BLaER1 (cell line): Measurements from ENCODE around the gene KLK13.

ENCODE experiments used
- H3K27ac ChIP-seq: shearing (Covaris generic); formaldehyde crosslinking; 2 replicates; pipeline ENCODE4 v1.8.1; 2022
- H3K27me3 ChIP-seq: shearing (Covaris generic); formaldehyde crosslinking; 2 replicates; pipeline ENCODE4 v1.8.1; 2022
- H3K36me3 ChIP-seq: shearing (Covaris generic); formaldehyde crosslinking; 2 replicates; pipeline ENCODE4 v1.8.1; 2022
- H3K4me1 ChIP-seq: shearing (Covaris generic); formaldehyde crosslinking; 2 replicates; pipeline ENCODE4 v1.8.1; 2022
- H3K4me2 ChIP-seq: shearing (Covaris generic); formaldehyde crosslinking; 2 replicates; pipeline ENCODE4 v1.8.1; 2022
- H3K4me3 ChIP-seq: shearing (Covaris generic); formaldehyde crosslinking; 2 replicates; pipeline ENCODE4 v1.8.1; 2022
- H3K9ac ChIP-seq: shearing (Covaris generic); formaldehyde crosslinking; 2 replicates; pipeline ENCODE4 v1.8.1; 2022
- H3K9me3 ChIP-seq: shearing (Covaris generic); formaldehyde crosslinking; 2 replicates; pipeline ENCODE4 v1.8.1; 2022
- H4K20me1 ChIP-seq: shearing (Covaris generic); formaldehyde crosslinking; 2 replicates; pipeline ENCODE4 v1.8.1; 2022
- Cebpa-rat ChIP-seq: shearing (Covaris generic); IDR thresholded peaks from 2 replicates; pipeline ENCODE4 v1.8.1; 2022

Gene KLK13

GRCh38 chr19:51081476-51081875 lies 16.6 kb upstream of the KLK13 start:
- Histone ChIP-seq H3K4me2 (no peak overlapping the region), H3K27ac (no peak overlapping the region), H3K9me3 (no peaks in the 10 kb centered on the region), H3K36me3 (peaks cover 37% of the 10 kb centered on the region; the same call in 1 of the 2 replicates), H3K4me1 (peaks cover 5% of the 10 kb centered on the region), H3K4me3 (no peak overlapping the region), H4K20me1 (peaks cover 5% of the 10 kb centered on the region; the same call in 1 of the 2 replicates), H3K9ac (no peak overlapping the region), H3K27me3 (no peaks in the 10 kb centered on the region)
- no peak for TF ChIP-seq Cebpa-rat

- no peak overlapping the region for H3K4me3 ChIP-seq
- H3K4me1 ChIP-seq = no peaks in the 10 kb centered on the region
- no peak overlapping the region for H3K9ac ChIP-seq
- H3K27ac ChIP-seq = no peak overlapping the region
- H3K4me2 ChIP-seq = no peak overlapping the region
- H3K27me3 ChIP-seq = no peaks in the 10 kb centered on the region
- H3K36me3 ChIP-seq = peaks cover 42% of the 10 kb centered on the region; the same call in 1 of the 2 replicates
- no peak for TF ChIP-seq Cebpa-rat
- peaks cover under 1% of the 10 kb centered on the region; the same call in 1 of the 2 replicates for H3K9me3 ChIP-seq
- no peaks in the 10 kb centered on the region for H4K20me1 ChIP-seq
Measured at GRCh38 chr19:51079481-51080110, 14.7 kb upstream of the KLK13 start.

GRCh38 chr19:51078731-51079130 lies 13.8 kb upstream of the KLK13 start:
- H4K20me1 ChIP-seq = no peaks in the 10 kb centered on the region

GRCh38 chr19:51078104-51078503 lies 13.2 kb upstream of the KLK13 start:
- TF ChIP-seq Cebpa-rat = no peak
- Histone ChIP-seq H3K27me3 (no peaks in the 10 kb centered on the region), H3K4me3 (no peak overlapping the region), H3K27ac (no peak overlapping the region), H3K9ac (no peak overlapping the region), H3K4me1 (no peaks in the 10 kb centered on the region), H4K20me1 (no peaks in the 10 kb centered on the region), H3K36me3 (peaks cover 42% of the 10 kb centered on the region; the same call in 1 of the 2 replicates), H3K4me2 (no peak overlapping the region), H3K9me3 (peaks cover 15% of the 10 kb centered on the region)

More at GRCh38 chr19:51078731-51079130, 13.8 kb upstream of the KLK13 start:
- Histone ChIP-seq H3K9me3 (peaks cover 9% of the 10 kb centered on the region), H3K27me3 (no peaks in the 10 kb centered on the region), H3K27ac (no peak overlapping the region), H3K9ac (no peak overlapping the region), H3K36me3 (peaks cover 42% of the 10 kb centered on the region; the same call in 1 of the 2 replicates), H3K4me2 (no peak overlapping the region), H3K4me3 (no peak overlapping the region), H3K4me1 (no peaks in the 10 kb centered on the region)
- TF ChIP-seq Cebpa-rat = no peak

GRCh38 chr19:51076631-51077213 lies 11.8 kb upstream of the KLK13 start:
- Histone ChIP-seq H3K27me3 (no peaks in the 10 kb centered on the region), H3K9ac (no peak overlapping the region), H3K4me3 (no peak overlapping the region), H3K4me2 (no peak overlapping the region), H3K9me3 (peaks cover 18% of the 10 kb centered on the region), H4K20me1 (no peaks in the 10 kb centered on the region), H3K4me1 (no peaks in the 10 kb centered on the region), H3K27ac (no peak overlapping the region), H3K36me3 (peaks cover 38% of the 10 kb centered on the region; the same call in 1 of the 2 replicates)
- TF ChIP-seq Cebpa-rat = no peak

GRCh38 chr19:51075998-51076397 lies 11.1 kb upstream of the KLK13 start:
- no peak overlapping the region for H3K27ac ChIP-seq
- no peaks in the 10 kb centered on the region for H3K27me3 ChIP-seq
- no peak overlapping the region for H3K4me2 ChIP-seq
- no peak for TF ChIP-seq Cebpa-rat
- no peak overlapping the region for H3K9ac ChIP-seq
- H4K20me1 ChIP-seq = no peaks in the 10 kb centered on the region
- H3K4me1 ChIP-seq = no peaks in the 10 kb centered on the region
- peaks cover 18% of the 10 kb centered on the region for H3K9me3 ChIP-seq
- H3K36me3 ChIP-seq = peaks cover 32% of the 10 kb centered on the region; the same call in 1 of the 2 replicates
- H3K4me3 ChIP-seq = no peak overlapping the region

GRCh38 chr19:51071095-51071405 lies 6.2 kb upstream of the KLK13 start:
- Histone ChIP-seq H3K9me3 (peaks cover 18% of the 10 kb centered on the region), H3K4me2 (no peak overlapping the region), H3K4me1 (no peaks in the 10 kb centered on the region), H3K36me3 (0 out of 2 replicates have a peak, but pooled peaks cover under 1% of the 10 kb centered on the region), H3K27me3 (no peaks in the 10 kb centered on the region), H4K20me1 (no peaks in the 10 kb centered on the region), H3K4me3 (no peak overlapping the region), H3K27ac (no peak overlapping the region), H3K9ac (no peak overlapping the region)
- TF ChIP-seq Cebpa-rat = no peak

GRCh38 chr19:51070334-51071094 lies 5.6 kb upstream of the KLK13 start:
- Histone ChIP-seq H3K9me3 (peaks cover 18% of the 10 kb centered on the region), H3K4me3 (no peak overlapping the region), H3K27me3 (no peaks in the 10 kb centered on the region), H3K9ac (no peak overlapping the region), H3K36me3 (no peaks in the 10 kb centered on the region), H3K4me2 (no peak overlapping the region), H3K4me1 (no peaks in the 10 kb centered on the region), H4K20me1 (no peaks in the 10 kb centered on the region), H3K27ac (no peak overlapping the region)
- no peak for TF ChIP-seq Cebpa-rat

GRCh38 chr19:51066393-51067186 lies 1.7 kb upstream of the KLK13 start:
- Histone ChIP-seq H3K9ac (no peak overlapping the region), H3K36me3 (no peaks in the 10 kb centered on the region), H4K20me1 (no peaks in the 10 kb centered on the region), H3K9me3 (no peaks in the 10 kb centered on the region), H3K27me3 (no peaks in the 10 kb centered on the region), H3K4me1 (no peaks in the 10 kb centered on the region), H3K4me2 (no peak overlapping the region), H3K4me3 (no peak overlapping the region), H3K27ac (no peak overlapping the region)
- TF ChIP-seq Cebpa-rat = no peak
